Measurements from ENCODE around the gene LINGO3. TPM values are rescaled to one million over a fixed set of nuclear protein-coding genes. Genes with fewer than 3 reads are reported as not detected.
A peak's percentile ranks its signal among the peaks of the same experiment; 100 is the strongest.

Gene LINGO3
- total and polyA plus RNA-seq, 10 of the 15 experiments (the other 5 are each of a cell fraction or from before 2014, with no cell fraction given) = 0.09 to 2.0 (median 0.40) TPM; not detected in 5

GRCh38 chr19:2269244-2270156 lies 38.5 kb downstream of the LINGO3 start (continued):
- peak; percentile 5 to 9 (median 9); a peak in 1 of 6 replicates for TF ChIP-seq CTCF (IDR thresholded peaks at IDR 0.05 in 2 of 3, conservative IDR thresholded peaks at IDR 0.05 in 1 of 3; ENCODE audit: control insufficient read depth in 2 of 3, extremely low read depth in 1 of 3, insufficient read depth in 1 of 3, low read depth in 3 of 3, low read length in 3 of 3)
- TF ChIP-seq ZNF274 (IDR thresholded peaks at IDR 0.05; ENCODE audit: insufficient read depth, insufficient read length) = no peak
- peak; percentile 63 for TF ChIP-seq RELA (IDR thresholded peaks at IDR 0.05; ENCODE audit: borderline replicate concordance, partially characterized antibody)
- TF ChIP-seq SMAD1 (IDR thresholded peaks at IDR 0.05; ENCODE audit: low read depth, partially characterized antibody) = peak; percentile 94
- no peak for TF ChIP-seq SUPT20H (IDR thresholded peaks at IDR 0.05; ENCODE audit: borderline replicate concordance, control insufficient read depth, low read depth, low read length)
- no peak for TF ChIP-seq IKZF2 (IDR thresholded peaks at IDR 0.05)
- TF ChIP-seq ASH2L (IDR thresholded peaks at IDR 0.05; ENCODE audit: borderline replicate concordance, low read depth) = 0 out of 2 replicates have a peak, but pooled peaks have one; percentile 64
- TF ChIP-seq, protein P1, sequence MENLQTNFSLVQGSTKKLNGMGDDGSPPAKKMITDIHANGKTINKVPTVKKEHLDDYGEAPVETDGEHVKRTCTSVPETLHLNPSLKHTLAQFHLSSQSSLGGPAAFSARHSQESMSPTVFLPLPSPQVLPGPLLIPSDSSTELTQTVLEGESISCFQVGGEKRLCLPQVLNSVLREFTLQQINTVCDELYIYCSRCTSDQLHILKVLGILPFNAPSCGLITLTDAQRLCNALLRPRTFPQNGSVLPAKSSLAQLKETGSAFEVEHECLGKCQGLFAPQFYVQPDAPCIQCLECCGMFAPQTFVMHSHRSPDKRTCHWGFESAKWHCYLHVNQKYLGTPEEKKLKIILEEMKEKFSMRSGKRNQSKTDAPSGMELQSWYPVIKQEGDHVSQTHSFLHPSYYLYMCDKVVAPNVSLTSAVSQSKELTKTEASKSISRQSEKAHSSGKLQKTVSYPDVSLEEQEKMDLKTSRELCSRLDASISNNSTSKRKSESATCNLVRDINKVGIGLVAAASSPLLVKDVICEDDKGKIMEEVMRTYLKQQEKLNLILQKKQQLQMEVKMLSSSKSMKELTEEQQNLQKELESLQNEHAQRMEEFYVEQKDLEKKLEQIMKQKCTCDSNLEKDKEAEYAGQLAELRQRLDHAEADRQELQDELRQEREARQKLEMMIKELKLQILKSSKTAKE (IDR thresholded peaks at IDR 0.05; ENCODE audit: low read depth, poor library complexity, severe bottlenecking) = no peak
- TF ChIP-seq DPF2 (IDR thresholded peaks at IDR 0.05) = peak; percentile 72
- TF ChIP-seq BACH1 (IDR thresholded peaks at IDR 0.05; ENCODE audit: borderline replicate concordance) = peak; percentile 90
- no peak for TF ChIP-seq CBX5 (IDR thresholded peaks at IDR 0.05; ENCODE audit: low read depth)
- no peak for TF ChIP-seq SPI1 (IDR thresholded peaks at IDR 0.05; ENCODE audit: borderline replicate concordance, insufficient read depth, low read depth, low read length)
- TF ChIP-seq HDGF (IDR thresholded peaks at IDR 0.05) = peak; percentile 62; the same call in 1 of the 2 replicates
- TF ChIP-seq FOS (IDR thresholded peaks at IDR 0.05; ENCODE audit: borderline replicate concordance, extremely low read depth, insufficient read length) = peak; percentile 41
- TF ChIP-seq FOXK2 (IDR thresholded peaks at IDR 0.05) = no peak
- TF ChIP-seq RBBP5 (conservative IDR thresholded peaks at IDR 0.05) = no peak
- TF ChIP-seq NFYB (IDR thresholded peaks at IDR 0.05; ENCODE audit: insufficient read depth, low read depth, low read length) = peak; percentile 84
- TF ChIP-seq NR2F1 (conservative IDR thresholded peaks at IDR 0.05) = no peak; the same call in 1 of the 2 replicates
- peak; percentile 65 for TF ChIP-seq IRF3 (IDR thresholded peaks at IDR 0.05)
- peak; percentile 78; the same call in 1 of the 2 replicates for TF ChIP-seq GATAD2B (conservative IDR thresholded peaks at IDR 0.05; ENCODE audit: low read depth)
- TF ChIP-seq YBX1 (IDR thresholded peaks at IDR 0.05) = no peak
- peak; percentile 78; the same call in 1 of the 2 replicates for TF ChIP-seq ZBED1 (IDR thresholded peaks at IDR 0.05; ENCODE audit: borderline replicate concordance)
- no peak for TF ChIP-seq RAD21 (IDR thresholded peaks at IDR 0.05; ENCODE audit: insufficient read depth, low read depth, low read length)
- no peak; the same call in 1 of the 2 replicates for TF ChIP-seq NRF1 (conservative IDR thresholded peaks at IDR 0.05; ENCODE audit: low read depth, low read length)

Data from GM12878 (cell line).